ENCODE results near the gene HOXB2. TPM values are rescaled to one million over a fixed set of nuclear protein-coding genes. Genes with fewer than 3 reads are reported as not detected.

The HOXB2 gene
- total RNA-seq, 1 donor from 2014 or later = 46.6 TPM

DNA sequence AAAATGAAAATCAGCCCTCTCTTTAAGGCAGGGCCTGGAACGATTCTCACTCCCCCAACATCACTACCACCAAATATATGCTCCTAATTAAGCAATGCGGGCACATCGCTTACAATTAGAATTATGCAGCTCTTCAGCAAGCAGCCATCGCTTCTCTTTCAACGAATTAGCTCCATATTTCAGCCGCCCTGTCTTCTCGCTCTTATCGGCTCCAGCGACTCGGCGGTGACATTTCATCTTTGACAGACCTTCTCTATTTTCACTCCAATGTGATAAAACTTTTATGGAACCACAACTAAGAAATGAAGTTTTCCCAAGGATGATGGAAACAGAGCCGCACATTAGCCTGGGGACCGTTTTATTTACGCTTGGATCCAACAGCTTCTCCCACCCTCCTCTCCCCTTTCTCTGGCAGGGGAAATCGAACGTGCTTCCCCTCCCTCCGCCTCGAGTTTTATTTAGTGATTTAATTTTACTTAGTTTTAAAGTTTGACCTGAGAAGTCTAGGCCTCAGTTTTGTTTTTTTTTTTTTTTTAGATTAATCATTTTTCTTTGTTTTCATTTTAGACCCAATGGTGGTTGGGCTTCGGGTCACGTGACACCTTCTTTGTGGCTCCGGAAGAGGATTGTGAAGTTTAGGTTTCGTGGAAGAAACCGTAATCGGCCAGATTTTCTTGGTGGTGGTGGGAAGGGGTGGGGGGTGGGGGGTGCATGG lies 3.1 kb upstream of the HOXB2 start:
- Mint-ChIP-seq H3K9me3 (no peaks in the 10 kb centered on the region), H3K4me1 (peaks cover 73% of the 10 kb centered on the region), H3K27me3 (ENCODE audit: low read depth) (no peaks in the 10 kb centered on the region), H3K27ac (peak overlapping the region; percentile 99), H3K4me3 (peak overlapping the region; percentile 26), H3K36me3 (peaks cover 16% of the 10 kb centered on the region)
- DNase-seq (ENCODE audit: low spot score in 2 of 2, unreplicated experiment in 2 of 2) = no peak
- TF ChIP-seq, protein P1, sequence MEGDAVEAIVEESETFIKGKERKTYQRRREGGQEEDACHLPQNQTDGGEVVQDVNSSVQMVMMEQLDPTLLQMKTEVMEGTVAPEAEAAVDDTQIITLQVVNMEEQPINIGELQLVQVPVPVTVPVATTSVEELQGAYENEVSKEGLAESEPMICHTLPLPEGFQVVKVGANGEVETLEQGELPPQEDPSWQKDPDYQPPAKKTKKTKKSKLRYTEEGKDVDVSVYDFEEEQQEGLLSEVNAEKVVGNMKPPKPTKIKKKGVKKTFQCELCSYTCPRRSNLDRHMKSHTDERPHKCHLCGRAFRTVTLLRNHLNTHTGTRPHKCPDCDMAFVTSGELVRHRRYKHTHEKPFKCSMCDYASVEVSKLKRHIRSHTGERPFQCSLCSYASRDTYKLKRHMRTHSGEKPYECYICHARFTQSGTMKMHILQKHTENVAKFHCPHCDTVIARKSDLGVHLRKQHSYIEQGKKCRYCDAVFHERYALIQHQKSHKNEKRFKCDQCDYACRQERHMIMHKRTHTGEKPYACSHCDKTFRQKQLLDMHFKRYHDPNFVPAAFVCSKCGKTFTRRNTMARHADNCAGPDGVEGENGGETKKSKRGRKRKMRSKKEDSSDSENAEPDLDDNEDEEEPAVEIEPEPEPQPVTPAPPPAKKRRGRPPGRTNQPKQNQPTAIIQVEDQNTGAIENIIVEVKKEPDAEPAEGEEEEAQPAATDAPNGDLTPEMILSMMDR (IDR thresholded peaks at IDR 0.05; ENCODE audit: unreplicated experiment) = no peak

DNA sequence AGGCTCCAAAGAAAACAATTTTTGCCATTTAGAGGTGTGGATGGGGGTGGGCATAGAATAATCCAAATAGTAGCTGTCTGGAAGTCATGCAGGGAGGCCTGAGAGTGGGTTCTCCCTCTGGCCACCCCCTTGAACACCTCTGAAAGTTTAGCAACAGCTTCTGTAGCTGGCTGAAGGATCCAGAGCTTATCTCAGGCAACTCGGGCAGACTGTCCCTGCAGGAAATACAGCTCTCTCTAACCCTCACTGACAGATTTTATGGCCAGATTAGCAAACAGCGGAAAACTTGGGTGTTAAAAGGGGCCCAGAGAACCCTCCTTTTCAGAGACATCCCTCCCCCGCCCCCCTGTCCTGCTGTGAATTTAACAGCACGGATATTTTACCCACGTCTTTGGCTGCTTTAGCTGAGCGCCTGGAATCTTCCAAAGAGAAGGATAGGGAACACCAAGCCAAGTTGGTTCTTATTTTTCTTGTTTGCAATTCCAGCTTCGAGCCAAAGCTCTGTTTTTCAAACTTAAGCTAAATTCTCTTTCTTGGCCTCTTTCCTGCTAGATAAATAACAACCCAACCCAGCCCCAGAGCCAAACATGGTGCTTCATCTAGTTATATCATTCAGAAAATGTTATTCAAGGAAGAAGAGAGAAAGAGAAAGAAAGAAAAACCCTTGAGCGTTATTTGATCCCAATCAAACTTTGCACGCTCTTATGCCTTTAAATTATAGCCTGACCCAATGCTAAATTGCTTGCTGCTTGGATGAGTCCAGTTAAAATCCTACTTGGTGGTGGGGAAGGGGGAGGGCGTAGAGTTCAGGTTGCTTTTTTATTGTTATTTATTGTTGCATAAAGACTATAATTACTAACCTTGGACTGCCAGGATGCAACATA lies 2.3 kb upstream of the HOXB2 start:
- H3K27me3 Mint-ChIP-seq (ENCODE audit: low read depth) = no peaks in the 10 kb centered on the region
- peaks cover 19% of the 10 kb centered on the region for H3K36me3 Mint-ChIP-seq
- peaks cover 71% of the 10 kb centered on the region for H3K4me1 Mint-ChIP-seq
- DNase-seq (ENCODE audit: low spot score in 2 of 2, unreplicated experiment in 2 of 2) = no peak
- H3K27ac Mint-ChIP-seq = peak overlapping the region; percentile 99
- TF ChIP-seq, protein P1 (IDR thresholded peaks at IDR 0.05; ENCODE audit: unreplicated experiment) = no peak
- no peaks in the 10 kb centered on the region for H3K9me3 Mint-ChIP-seq
- H3K4me3 Mint-ChIP-seq = peak overlapping the region; percentile 42

DNA sequence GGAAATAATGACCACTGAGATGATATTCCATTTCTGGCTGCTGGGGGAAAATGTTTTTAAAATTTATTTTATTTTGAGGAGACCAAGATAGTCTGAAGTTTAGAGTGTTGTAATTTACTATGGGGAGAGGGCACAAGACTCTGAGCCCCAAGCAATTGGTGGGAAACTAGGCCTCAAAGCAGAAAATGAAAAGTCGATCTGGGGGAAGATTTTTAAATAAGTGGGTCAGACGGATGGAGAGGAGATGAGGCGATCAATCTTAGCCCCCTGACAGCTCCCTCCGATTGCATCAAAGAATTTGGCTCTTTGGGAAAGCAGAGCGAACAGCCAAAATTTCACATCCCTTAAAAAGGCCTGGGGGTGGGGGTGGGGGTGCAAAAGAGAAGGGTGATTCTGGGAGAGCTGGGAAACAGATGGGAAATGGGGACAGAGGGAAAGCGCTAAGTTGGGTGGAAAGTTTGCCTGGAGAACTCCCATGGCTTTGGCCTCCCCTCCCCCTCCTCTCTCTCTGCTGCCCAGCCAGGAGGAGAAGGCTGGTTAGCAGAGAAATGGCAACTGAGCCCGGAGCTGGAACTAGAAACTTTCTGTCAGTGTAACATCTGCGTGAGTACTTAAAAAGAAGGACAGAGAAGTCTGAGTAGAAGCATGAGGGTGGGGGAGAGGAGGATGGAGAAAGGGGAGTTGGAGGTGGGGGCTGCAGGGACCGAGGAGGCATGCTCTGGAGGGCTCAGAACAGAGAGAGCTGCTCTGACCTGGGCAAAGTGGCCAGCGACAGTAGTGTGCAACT lies 1.4 kb upstream of the HOXB2 start:
- Mint-ChIP-seq H3K27me3 (ENCODE audit: low read depth) (no peaks in the 10 kb centered on the region), H3K4me1 (peaks cover 70% of the 10 kb centered on the region), H3K9me3 (no peaks in the 10 kb centered on the region), H3K4me3 (peak overlapping the region; percentile 42), H3K27ac (peak overlapping the region; percentile 99), H3K36me3 (peaks cover 24% of the 10 kb centered on the region)
- no peak for DNase-seq (ENCODE audit: low spot score in 2 of 2, unreplicated experiment in 2 of 2)
- TF ChIP-seq, protein P1 (IDR thresholded peaks at IDR 0.05; ENCODE audit: unreplicated experiment) = no peak

DNA sequence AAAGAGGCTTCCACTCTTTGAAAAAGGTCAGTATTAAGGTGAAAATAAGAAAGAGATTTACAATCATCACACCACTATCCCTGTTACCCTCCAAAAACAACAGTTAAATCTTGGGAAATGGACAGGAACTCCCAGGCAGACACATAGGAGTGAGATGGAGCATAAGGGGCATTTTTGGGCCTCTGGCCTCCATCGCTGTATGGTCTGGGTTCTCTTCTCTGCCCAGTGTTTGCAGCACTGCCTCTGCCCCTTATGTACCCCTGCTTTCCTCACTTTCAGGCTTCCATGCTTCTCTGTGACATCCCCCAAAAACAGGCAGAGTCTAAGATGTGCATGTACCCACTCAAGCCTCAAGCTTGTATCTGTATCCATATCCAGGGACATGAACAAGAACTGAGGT lies 630 bp upstream of the HOXB2 start:
- peaks cover 71% of the 10 kb centered on the region for H3K4me1 Mint-ChIP-seq
- H3K4me3 Mint-ChIP-seq = peak overlapping the region; percentile 91

More for the DNA sequence above, 630 bp upstream of the HOXB2 start:
- H3K9me3 Mint-ChIP-seq = no peaks in the 10 kb centered on the region
- no peak for DNase-seq (ENCODE audit: low spot score in 2 of 2, unreplicated experiment in 2 of 2)
- no peaks in the 10 kb centered on the region for H3K27me3 Mint-ChIP-seq (ENCODE audit: low read depth)
- H3K27ac Mint-ChIP-seq = peak overlapping the region; percentile 99
- TF ChIP-seq, protein P1 (IDR thresholded peaks at IDR 0.05; ENCODE audit: unreplicated experiment) = no peak
- H3K36me3 Mint-ChIP-seq = peaks cover 24% of the 10 kb centered on the region

Data from mesothelial cell of epicardium (in vitro differentiated cells).